ENCODE results near the gene MAP9.

DNA sequence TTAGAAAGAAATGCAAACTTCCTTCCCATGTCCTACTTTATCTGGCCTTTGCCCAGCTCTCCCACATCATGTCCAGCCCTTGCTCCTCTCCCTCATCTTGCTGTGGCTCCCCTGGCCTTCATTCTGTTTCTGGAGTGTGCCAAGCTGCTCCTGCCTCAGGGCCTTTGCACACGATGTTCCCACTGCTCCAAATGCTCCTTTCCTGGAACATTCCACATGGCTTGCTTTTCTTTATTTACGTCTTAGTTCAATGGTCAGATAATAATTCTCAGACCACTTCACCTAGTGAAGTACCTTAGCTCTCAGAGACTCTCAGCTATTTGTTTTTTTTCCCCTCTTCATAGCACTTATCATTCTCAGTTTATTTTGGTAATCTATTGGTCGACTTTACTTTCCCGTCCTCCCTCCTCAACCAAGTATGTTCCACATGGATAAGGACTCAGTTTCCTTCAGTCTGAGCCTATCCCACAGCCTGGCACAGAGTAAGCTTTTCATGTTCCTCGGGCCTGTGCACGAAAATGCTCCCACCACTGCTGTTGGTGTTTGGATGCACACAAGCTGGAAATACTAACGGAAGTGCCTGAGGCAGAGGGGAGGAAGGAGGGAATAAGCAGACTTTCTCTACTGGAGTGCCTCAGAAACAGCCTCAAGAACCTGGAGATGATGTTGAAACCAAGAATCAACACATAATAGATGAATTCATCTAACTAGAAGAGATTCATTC, 23.4 kb upstream of the MAP9 start:
- TF ChIP-seq, protein P1, sequence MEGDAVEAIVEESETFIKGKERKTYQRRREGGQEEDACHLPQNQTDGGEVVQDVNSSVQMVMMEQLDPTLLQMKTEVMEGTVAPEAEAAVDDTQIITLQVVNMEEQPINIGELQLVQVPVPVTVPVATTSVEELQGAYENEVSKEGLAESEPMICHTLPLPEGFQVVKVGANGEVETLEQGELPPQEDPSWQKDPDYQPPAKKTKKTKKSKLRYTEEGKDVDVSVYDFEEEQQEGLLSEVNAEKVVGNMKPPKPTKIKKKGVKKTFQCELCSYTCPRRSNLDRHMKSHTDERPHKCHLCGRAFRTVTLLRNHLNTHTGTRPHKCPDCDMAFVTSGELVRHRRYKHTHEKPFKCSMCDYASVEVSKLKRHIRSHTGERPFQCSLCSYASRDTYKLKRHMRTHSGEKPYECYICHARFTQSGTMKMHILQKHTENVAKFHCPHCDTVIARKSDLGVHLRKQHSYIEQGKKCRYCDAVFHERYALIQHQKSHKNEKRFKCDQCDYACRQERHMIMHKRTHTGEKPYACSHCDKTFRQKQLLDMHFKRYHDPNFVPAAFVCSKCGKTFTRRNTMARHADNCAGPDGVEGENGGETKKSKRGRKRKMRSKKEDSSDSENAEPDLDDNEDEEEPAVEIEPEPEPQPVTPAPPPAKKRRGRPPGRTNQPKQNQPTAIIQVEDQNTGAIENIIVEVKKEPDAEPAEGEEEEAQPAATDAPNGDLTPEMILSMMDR (IDR thresholded peaks at IDR 0.05; ENCODE audit: low read depth, low read length, missing input control) = no peak
- TF ChIP-seq TAF1 (conservative IDR thresholded peaks at IDR 0.05) (no peak), SP1 (IDR thresholded peaks at IDR 0.05) (no peak), YY1 (IDR thresholded peaks at IDR 0.05) (no peak), HNF4A (conservative IDR thresholded peaks at IDR 0.05) (no peak), RAD21 (IDR thresholded peaks at IDR 0.05) (no peak), RXRA (IDR thresholded peaks at IDR 0.05) (no peak), FOXA1 (IDR thresholded peaks at IDR 0.05) (no peak), NR2F2 (IDR thresholded peaks at IDR 0.05) (no peak), GABPA (IDR thresholded peaks at IDR 0.05 in 1 of 2, conservative IDR thresholded peaks at IDR 0.05 in 1 of 2) (no peak), EGR1 (IDR thresholded peaks at IDR 0.05; ENCODE audit: low read depth in 2 of 2) (no peak)
- TF ChIP-seq, protein P2, sequence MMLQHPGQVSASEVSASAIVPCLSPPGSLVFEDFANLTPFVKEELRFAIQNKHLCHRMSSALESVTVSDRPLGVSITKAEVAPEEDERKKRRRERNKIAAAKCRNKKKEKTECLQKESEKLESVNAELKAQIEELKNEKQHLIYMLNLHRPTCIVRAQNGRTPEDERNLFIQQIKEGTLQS (IDR thresholded peaks at IDR 0.05) = no peak
- TF ChIP-seq, protein P3, sequence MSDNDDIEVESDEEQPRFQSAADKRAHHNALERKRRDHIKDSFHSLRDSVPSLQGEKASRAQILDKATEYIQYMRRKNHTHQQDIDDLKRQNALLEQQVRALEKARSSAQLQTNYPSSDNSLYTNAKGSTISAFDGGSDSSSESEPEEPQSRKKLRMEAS (IDR thresholded peaks at IDR 0.05) = no peak
- TF ChIP-seq, protein P4, sequence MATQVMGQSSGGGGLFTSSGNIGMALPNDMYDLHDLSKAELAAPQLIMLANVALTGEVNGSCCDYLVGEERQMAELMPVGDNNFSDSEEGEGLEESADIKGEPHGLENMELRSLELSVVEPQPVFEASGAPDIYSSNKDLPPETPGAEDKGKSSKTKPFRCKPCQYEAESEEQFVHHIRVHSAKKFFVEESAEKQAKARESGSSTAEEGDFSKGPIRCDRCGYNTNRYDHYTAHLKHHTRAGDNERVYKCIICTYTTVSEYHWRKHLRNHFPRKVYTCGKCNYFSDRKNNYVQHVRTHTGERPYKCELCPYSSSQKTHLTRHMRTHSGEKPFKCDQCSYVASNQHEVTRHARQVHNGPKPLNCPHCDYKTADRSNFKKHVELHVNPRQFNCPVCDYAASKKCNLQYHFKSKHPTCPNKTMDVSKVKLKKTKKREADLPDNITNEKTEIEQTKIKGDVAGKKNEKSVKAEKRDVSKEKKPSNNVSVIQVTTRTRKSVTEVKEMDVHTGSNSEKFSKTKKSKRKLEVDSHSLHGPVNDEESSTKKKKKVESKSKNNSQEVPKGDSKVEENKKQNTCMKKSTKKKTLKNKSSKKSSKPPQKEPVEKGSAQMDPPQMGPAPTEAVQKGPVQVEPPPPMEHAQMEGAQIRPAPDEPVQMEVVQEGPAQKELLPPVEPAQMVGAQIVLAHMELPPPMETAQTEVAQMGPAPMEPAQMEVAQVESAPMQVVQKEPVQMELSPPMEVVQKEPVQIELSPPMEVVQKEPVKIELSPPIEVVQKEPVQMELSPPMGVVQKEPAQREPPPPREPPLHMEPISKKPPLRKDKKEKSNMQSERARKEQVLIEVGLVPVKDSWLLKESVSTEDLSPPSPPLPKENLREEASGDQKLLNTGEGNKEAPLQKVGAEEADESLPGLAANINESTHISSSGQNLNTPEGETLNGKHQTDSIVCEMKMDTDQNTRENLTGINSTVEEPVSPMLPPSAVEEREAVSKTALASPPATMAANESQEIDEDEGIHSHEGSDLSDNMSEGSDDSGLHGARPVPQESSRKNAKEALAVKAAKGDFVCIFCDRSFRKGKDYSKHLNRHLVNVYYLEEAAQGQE (IDR thresholded peaks at IDR 0.05) = no peak
